ENCODE data around the gene BABAM2.

DNA sequence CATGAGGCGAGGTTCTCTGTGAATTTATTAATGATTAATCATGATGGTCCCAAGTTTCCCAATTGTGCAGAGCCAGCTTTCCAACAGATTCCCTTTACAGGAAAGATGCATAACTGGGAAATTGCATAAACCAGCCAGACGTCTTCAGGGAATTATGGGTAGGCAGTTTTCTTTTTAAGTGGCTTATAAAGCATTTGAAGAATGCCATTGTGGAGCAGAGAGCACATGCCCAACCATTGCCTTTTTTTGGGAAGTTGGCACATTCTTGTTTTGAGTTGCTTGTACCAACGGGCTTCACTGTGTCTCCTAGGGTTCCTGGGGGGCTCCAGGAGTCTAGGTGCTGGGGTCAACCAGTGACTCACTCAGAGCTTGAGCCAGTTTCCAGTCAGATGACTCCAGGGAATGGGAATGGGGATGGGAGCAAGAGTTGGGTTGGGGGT, 270.5 kb downstream of the BABAM2 start:
- TF ChIP-seq, protein P1, sequence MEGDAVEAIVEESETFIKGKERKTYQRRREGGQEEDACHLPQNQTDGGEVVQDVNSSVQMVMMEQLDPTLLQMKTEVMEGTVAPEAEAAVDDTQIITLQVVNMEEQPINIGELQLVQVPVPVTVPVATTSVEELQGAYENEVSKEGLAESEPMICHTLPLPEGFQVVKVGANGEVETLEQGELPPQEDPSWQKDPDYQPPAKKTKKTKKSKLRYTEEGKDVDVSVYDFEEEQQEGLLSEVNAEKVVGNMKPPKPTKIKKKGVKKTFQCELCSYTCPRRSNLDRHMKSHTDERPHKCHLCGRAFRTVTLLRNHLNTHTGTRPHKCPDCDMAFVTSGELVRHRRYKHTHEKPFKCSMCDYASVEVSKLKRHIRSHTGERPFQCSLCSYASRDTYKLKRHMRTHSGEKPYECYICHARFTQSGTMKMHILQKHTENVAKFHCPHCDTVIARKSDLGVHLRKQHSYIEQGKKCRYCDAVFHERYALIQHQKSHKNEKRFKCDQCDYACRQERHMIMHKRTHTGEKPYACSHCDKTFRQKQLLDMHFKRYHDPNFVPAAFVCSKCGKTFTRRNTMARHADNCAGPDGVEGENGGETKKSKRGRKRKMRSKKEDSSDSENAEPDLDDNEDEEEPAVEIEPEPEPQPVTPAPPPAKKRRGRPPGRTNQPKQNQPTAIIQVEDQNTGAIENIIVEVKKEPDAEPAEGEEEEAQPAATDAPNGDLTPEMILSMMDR (IDR thresholded peaks at IDR 0.05; ENCODE audit: borderline replicate concordance, extremely low read depth, low read length, poor library complexity, severe bottlenecking), result no peak
- no peak for TF ChIP-seq EZH2 (IDR thresholded peaks at IDR 0.05; ENCODE audit: borderline replicate concordance, low read depth, low read length, severe bottlenecking)

All from DND-41 (cell line).